HG02571 (cell line): ENCODE results near the gene RAD1.

Experiments
- ATAC-seq: cut with Tn5 transposase; IDR thresholded peaks from one replicate; pipeline ENCODE4 v1.9.1; 2021; ENCODE audit warnings: mild to moderate bottlenecking, moderate library complexity; ENCODE audit not compliant: unreplicated experiment

Gene RAD1

DNA sequence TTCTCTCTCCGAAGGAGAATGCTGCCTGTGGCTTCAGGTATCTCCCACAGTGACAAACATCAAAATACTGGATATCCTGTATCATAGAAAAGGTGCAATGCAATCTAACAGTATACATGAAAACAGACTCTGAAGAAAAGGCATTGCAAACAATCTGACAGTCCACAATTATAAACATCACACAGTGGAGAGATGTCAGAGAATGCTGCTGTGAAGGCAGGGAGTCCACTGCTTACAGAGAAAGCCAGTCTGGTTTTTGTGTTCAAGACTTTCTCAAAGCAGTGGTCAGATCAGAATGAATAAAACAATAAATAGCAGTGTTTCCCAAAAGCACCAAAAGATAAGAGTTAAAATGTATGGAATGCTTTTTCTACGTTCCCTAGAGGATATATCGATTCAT lies 47.6 kb downstream of the RAD1 start:
- no peak for ATAC-seq

GRCh38 chr5:34866989-34867471 lies 48.3 kb downstream of the RAD1 start:
- ATAC-seq, result no peak

GRCh38 chr5:34865091-34865490 lies 50.2 kb downstream of the RAD1 start:
- no peak for ATAC-seq

DNA sequence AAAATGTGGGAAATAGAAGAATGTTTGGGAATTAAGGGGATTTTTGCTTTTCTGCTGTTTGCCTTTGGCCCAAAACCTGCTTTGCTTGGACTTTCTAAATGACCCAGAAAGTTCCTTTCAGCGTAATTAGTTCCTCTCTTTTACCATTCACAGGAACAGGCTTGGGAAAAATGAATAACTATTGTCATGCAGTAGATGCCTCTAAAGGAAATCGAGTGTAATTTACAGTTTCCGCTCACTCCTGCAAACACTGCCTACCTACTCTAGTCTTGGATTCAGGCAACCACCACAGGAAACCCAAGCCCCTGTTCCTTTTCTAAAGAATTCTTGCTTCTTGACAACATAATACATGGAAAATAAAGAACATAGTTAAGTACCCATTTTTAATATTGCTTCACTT lies 51.4 kb downstream of the RAD1 start:
- no peak for ATAC-seq

DNA sequence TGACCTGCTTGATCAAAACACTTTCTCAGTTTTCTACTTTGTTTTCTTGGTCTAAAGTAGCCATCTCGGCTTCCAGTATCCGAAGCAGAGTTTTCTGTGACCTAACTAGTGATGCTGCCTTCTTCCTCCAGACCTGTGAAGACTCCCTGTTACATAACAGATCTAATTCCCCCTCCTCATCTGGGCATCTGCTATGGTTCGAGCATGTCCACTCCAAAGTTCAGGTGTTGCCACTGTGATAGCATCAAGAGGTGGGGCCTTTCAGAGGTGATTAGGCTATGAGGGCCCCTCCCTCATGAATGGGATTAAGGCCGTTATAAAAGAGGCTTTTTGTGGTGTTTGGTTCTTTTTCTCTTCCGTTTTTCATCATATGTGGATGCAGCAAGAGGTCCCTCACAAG lies 56.1 kb downstream of the RAD1 start:
- ATAC-seq, result no peak

- ATAC-seq, result no peak
Measured at GRCh38 chr5:34858790-34859189, 56.5 kb downstream of the RAD1 start.

- ATAC-seq, result no peak
Measured at GRCh38 chr5:34857894-34858293, 57.4 kb downstream of the RAD1 start.

DNA sequence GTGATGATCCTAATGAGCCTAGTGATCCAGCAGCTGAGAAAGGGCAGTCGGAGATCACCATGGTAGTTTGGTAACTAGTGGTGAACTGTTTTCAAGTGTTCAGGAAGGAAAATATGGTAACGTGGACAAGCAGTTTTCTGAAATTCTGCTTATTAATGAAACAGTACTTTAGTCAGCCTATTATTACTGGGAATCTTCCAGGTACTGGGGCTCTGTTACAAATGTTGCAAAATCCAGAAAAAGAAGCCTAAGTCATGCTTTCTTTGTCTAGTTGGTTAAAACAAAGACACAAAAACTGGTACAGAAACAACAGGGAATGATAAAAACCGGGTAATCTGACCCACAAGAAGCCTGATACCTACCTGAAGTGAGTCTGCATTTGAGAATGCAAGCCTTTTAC lies 58.1 kb downstream of the RAD1 start:
- ATAC-seq, result no peak
